HUES48 (cell line): ENCODE data around the gene CERS5.

Experiments
- H3K27ac ChIP-seq: one replicate; pipeline ENCODE4 v1.7.0; 2013; ENCODE audit warnings: low read depth, low read length, inconsistent platforms
- H3K27me3 ChIP-seq: 2 replicates; pipeline ENCODE4 v1.6.1; 2013; ENCODE audit warnings: mild to moderate bottlenecking, low read length; ENCODE audit not compliant: control insufficient read depth, insufficient read depth
- H3K36me3 ChIP-seq: 2 replicates; pipeline ENCODE4 v1.6.1; 2013; ENCODE audit warnings: low read length; ENCODE audit not compliant: control insufficient read depth, insufficient read depth
- H3K4me1 ChIP-seq: 2 replicates; pipeline ENCODE4 v1.6.1; 2013; ENCODE audit warnings: mild to moderate bottlenecking, low read length; ENCODE audit not compliant: control insufficient read depth, insufficient read depth
- H3K4me3 ChIP-seq: 2 replicates; pipeline ENCODE4 v1.5.1; 2013; ENCODE audit warnings: mild to moderate bottlenecking, low read depth, low read length
- H3K9ac ChIP-seq: 2 replicates; pipeline ENCODE4 v1.6.1; 2013; ENCODE audit warnings: mild to moderate bottlenecking, low read depth, low read length, moderate library complexity
- H3K9me3 ChIP-seq: 2 replicates; pipeline ENCODE4 v1.6.1; 2013; ENCODE audit warnings: low read length; ENCODE audit not compliant: control insufficient read depth, insufficient read depth

Gene CERS5

GRCh38 chr12:50079771-50080170 is 87.4 kb downstream of the CERS5 start:
- no peak overlapping the region for H3K9ac ChIP-seq
- no peaks in the 10 kb centered on the region for H3K9me3 ChIP-seq
- no peak overlapping the region for H3K27ac ChIP-seq
- peaks cover 17% of the 10 kb centered on the region for H3K27me3 ChIP-seq
- no peaks in the 10 kb centered on the region for H3K4me1 ChIP-seq
- no peak overlapping the region for H3K4me3 ChIP-seq
- H3K36me3 ChIP-seq: no peaks in the 10 kb centered on the region
